GM19193 (cell line): ENCODE data around the gene EIF2S2.

Source experiments
- POLR2A ChIP-seq: IDR thresholded peaks from 4 replicates; pipeline ENCODE4 v1.6.1; 2011; ENCODE audit not compliant: insufficient read depth, insufficient read length; ENCODE audit errors: extremely low read depth

The EIF2S2 gene

DNA sequence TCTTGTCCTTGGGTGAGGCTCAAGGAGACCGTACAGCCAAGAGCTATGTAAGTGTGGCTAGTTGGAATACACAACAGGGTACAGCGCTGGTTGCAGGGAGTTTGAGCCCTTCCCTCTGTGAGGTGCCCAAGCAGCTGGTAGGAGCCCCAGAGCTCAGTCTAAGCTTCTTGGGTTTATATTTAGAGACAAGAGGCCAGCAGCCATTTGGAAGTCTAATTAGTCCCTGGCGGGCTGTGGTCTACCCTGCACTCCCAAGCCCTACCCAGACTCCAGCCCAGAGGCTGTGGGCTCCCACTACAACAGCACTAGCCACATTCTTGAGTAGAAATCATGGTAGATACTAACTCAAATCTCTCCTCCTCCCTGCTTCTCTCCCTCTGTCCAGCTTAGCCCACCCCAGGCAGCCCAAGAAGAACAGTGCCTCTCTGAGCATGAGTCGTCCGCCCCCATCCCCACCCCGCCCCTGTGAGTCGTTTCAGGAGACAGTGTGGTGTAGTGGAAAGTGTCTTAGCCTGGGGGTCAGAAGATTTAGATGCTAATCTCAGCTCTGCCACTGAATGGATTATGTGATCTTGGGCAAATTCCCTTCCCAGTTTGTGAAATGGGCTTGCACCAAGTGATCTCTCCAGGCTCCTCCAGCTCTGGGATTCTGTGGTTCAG, 37.8 kb downstream of the EIF2S2 start:
- no peak for TF ChIP-seq POLR2A

GRCh38 chr20:34072778-34073177, 39.3 kb downstream of the EIF2S2 start:
- no peak for TF ChIP-seq POLR2A

DNA sequence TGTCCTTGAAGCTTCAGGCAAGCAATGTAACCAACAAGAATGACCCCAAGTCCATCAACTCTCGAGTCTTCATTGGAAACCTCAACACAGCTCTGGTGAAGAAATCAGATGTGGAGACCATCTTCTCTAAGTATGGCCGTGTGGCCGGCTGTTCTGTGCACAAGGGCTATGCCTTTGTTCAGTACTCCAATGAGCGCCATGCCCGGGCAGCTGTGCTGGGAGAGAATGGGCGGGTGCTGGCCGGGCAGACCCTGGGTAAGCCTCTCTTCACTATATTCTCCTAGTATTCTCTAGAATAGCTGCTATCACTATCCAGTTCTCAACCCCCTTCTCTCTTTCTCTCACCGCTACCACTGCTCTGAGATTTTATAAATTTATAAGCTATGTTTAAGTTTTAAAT, 40.0 kb downstream of the EIF2S2 start:
- TF ChIP-seq POLR2A = no peak

GRCh38 chr20:34070859-34071258, 41.2 kb downstream of the EIF2S2 start:
- TF ChIP-seq POLR2A = no peak

- TF ChIP-seq POLR2A = no peak
Observed at GRCh38 chr20:34070079-34070439, 42.0 kb downstream of the EIF2S2 start.

DNA sequence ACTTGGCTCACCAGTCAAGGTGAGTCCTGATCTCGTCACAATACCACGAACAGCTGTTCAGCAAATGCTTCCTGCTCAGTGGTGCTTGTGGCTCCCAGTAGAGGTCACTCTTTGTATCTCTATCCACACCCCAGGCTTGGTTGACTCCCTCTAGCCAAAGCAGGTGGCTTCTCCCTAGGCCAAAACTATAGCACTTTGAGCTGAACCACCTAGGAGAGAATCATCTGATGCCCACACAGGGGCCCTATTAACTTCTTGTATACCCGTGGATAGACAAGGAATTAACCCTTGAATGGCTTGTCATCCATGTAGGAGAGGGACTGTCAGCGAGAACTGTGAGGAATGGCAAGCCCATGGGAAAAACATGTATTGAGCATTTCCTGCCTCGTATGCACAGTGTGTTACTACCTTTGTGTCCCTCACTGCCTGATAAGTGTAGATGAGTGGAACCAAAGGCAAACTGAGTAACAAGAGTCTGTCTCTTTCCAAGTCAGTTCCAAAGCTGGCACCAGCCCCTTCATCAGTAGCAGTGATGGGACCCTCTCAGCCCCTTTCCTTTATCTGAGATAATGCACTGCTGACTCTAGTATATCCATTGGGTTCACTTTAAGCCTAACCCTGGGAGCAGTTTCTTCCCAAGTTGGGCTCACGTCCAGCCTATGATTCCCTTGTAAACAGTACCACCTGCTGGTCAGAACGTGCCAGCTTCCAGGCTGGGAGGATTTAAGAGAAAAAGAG, 42.5 kb downstream of the EIF2S2 start:
- TF ChIP-seq POLR2A = no peak

- TF ChIP-seq POLR2A = no peak
Observed at GRCh38 chr20:34068001-34068400, 44.0 kb downstream of the EIF2S2 start.

DNA sequence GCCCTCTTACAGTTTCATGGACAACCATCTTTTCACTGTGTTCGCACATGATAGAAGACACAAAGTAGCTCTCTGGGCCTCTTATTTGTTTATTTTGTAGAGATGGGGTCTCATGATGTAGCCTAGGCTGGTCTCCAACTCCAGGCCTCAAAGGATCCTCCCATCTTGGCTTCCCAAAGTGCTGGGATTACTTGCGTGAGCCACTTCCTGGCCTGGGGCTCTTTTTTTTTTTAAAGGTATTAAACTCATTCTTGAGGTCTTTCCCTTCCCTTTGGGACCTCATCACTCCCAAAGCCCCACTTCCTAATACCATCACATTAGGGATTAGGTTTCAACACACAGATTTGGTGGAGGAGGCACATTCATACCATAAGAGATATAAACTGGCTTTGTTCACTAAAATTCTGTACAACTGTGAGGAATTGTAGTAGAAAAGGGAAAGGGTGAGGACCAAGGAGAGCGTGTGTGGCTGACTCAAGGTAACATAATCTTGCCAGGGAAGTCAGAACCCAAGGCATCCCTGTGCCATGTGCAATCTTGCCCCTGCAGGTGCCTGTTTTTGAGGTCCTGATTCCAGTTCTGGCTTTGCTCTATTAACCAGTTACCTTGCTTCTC, 45.5 kb downstream of the EIF2S2 start:
- no peak for TF ChIP-seq POLR2A

- no peak for TF ChIP-seq POLR2A
Observed at GRCh38 chr20:34065260-34065659, 46.8 kb downstream of the EIF2S2 start.

- no peak for TF ChIP-seq POLR2A
Observed at GRCh38 chr20:34064286-34064685, 47.8 kb downstream of the EIF2S2 start.

GRCh38 chr20:34062570-34063482, 49.2 kb downstream of the EIF2S2 start:
- no peak for TF ChIP-seq POLR2A

GRCh38 chr20:34061695-34062094, 50.3 kb downstream of the EIF2S2 start:
- TF ChIP-seq POLR2A = no peak

DNA sequence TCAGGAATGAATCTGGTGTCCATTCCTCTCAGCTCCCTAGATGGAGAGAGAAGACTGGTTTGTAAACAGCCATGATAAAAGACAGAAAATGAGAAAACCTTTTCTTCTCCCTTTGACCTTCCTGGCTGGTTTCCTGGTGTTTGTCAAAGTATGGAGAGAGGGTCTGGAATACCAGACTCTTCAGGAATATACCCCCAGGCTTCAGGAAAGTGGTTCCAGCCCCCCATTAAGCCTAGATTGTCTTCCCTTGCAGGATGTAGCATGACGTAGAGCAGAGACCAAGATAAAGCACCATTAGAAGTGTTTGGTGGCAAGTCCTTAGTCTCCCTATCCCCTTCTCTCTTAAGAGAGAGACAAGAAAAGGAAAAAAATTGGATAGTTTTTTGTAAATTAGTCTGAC, 51.1 kb downstream of the EIF2S2 start:
- no peak for TF ChIP-seq POLR2A

GRCh38 chr20:34058831-34059230, 53.2 kb downstream of the EIF2S2 start:
- no peak for TF ChIP-seq POLR2A

DNA sequence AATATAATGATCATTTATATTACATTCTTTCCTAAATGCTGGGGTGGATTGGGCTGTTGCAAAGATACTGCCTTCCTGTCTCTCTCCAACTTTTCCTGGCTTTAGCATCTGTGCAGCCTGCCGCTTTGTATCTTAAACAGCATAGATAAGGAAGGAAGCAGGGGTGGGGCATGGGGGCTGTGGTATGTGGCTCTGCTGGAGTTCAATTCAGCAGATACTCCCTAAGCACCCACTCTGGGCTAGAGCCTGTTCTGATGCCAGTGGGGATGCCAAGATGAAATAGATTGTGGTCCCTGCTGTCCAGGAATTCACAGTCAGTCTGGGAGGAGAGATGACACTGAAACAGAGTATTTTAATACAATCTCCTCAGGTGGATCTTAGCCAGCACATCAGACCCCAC, 56.8 kb downstream of the EIF2S2 start:
- no peak for TF ChIP-seq POLR2A

- no peak for TF ChIP-seq POLR2A
Observed at GRCh38 chr20:34052414-34052813, 59.6 kb downstream of the EIF2S2 start.
